K562 (cell line): ENCODE measurements around the gene ADAM33. TPM values are rescaled to one million over a fixed set of nuclear protein-coding genes. Genes with fewer than 3 reads are reported as not detected.

ENCODE experiments used
- ATAC-seq: fragments of 200-7000 bp; cut with Tn5 transposase; 3 replicates; pipeline ENCODE4 v1.9.1; 2020; ENCODE audit warnings: moderate library complexity
- BruUV-seq: library from RNA; stranded (reverse); fragments of 400-500 nt; replicated peaks from 2 replicates; lab custom pipeline; 2021; lab: Mats Ljungman, UMichigan
- CTCF ChIA-PET: fragments of 300-600 bp; formaldehyde crosslinking; extraction: SDS; loops from one replicate; lab custom pipeline; 2021; ENCODE audit warnings: low intra/inter-chr PET ratio; lab: Yijun Ruan, JAX
- POLR2A ChIA-PET: fragments of 300-600, 350-650 bp; sonication (Branson Sonifier 250); formaldehyde crosslinking; extraction: SDS; loops from one replicate; lab custom pipeline; 2021; ENCODE audit warnings: antibody characterized with exemption, inconsistent platforms; lab: Yijun Ruan, JAX
- DNase-seq, 4 experiments: peaks; one replicate each; pipeline versions ENCODE4 v3.0.0 to v3.0.0-alpha.2; 2011 to 2018; ENCODE audit warnings: low spot score in 3 of 4, mixed read lengths in 3 of 4; ENCODE audit errors: extremely low read depth in 1 of 4
- FAIRE-seq: peaks from 2 replicates; lab custom pipeline; 2011; peaks lifted over from hg19 to GRCh38; lab: Jason Lieb, UNC
- H2AFZ ChIP-seq: 2 replicates; pipeline ENCODE4 v1.6.0; 2011; ENCODE audit warnings: low read depth, low read length, control low read depth, inconsistent platforms
- H3K27ac ChIP-seq: fragments of 200-600 bp; 3 replicates; pipeline ENCODE4 v1.8.0; 2011; ENCODE audit warnings: low read depth, mild to moderate bottlenecking, control low read depth, inconsistent platforms, low read length, moderate library complexity, mixed read lengths; ENCODE audit errors: extremely low read depth
- H3K27me3 ChIP-seq, 2 experiments: fragments of 300-600 bp in 1 of 2; 2 replicates in 1 of 2; 3 replicates in 1 of 2; pipeline versions ENCODE4 v1.6.0 to v1.8.0; 2011; ENCODE audit warnings: inconsistent platforms in 2 of 2, low read length in 2 of 2, mild to moderate bottlenecking in 1 of 2, mixed read lengths in 1 of 2, moderate library complexity in 1 of 2; ENCODE audit not compliant: control insufficient read depth in 2 of 2, insufficient read depth in 2 of 2
- H3K36me3 ChIP-seq: fragments of 300-600 bp; 3 replicates; pipeline ENCODE4 v1.8.0; 2011; ENCODE audit warnings: mild to moderate bottlenecking, low read length, inconsistent platforms; ENCODE audit not compliant: control insufficient read depth, insufficient read depth
- H3K4me1 ChIP-seq, 2 experiments: fragments of 200-600 bp in 1 of 2; replicated peaks in 1 of 2; 2 replicates in 1 of 2; 3 replicates in 1 of 2; pipeline versions ENCODE4 v1.5.1 to v1.8.0; 2011; ENCODE audit warnings: inconsistent platforms in 2 of 2, low read length in 2 of 2, mild to moderate bottlenecking in 1 of 2, mixed read lengths in 1 of 2, moderate library complexity in 1 of 2; ENCODE audit not compliant: control insufficient read depth in 2 of 2, insufficient read depth in 2 of 2
- H3K4me2 ChIP-seq: 2 replicates; pipeline ENCODE4 v1.6.1; 2011; ENCODE audit warnings: low read length, control low read depth, inconsistent platforms, mixed read lengths; ENCODE audit not compliant: insufficient read depth
- H3K4me3 ChIP-seq: fragments of 200-600 bp; sonication (generic), shearing (Covaris generic); 2 replicates; pipeline ENCODE4 v1.5.1; 2016; ENCODE audit warnings: control low read depth, inconsistent platforms
- H3K79me2 ChIP-seq: fragments of 200-600 bp; 3 replicates; pipeline ENCODE4 v1.8.0; 2011; ENCODE audit warnings: low read length, inconsistent platforms; ENCODE audit not compliant: control insufficient read depth, insufficient read depth
- H3K9ac ChIP-seq, 2 experiments: 2 replicates each; pipeline versions ENCODE4 v1.6.0 to v1.6.1; 2011; ENCODE audit warnings: low read depth in 2 of 2, low read length in 2 of 2, control low read depth in 1 of 2, inconsistent platforms in 1 of 2, mild to moderate bottlenecking in 1 of 2, mixed read lengths in 1 of 2; ENCODE audit not compliant: insufficient read depth in 1 of 2
- H3K9me1 ChIP-seq: one replicate; pipeline ENCODE4 v1.6.0; 2011; ENCODE audit warnings: inconsistent platforms, mild to moderate bottlenecking, low read length, moderate library complexity; ENCODE audit not compliant: control insufficient read depth, insufficient read depth
- H3K9me3 ChIP-seq: replicated peaks from 2 replicates; pipeline ENCODE4 v1.5.1; 2011; ENCODE audit warnings: low read depth, low read length, inconsistent platforms; ENCODE audit not compliant: control insufficient read depth, insufficient read depth
- H4K20me1 ChIP-seq: replicated peaks from 2 replicates; pipeline ENCODE4 v1.6.1; 2011; ENCODE audit warnings: low read length, inconsistent platforms, mixed read lengths; ENCODE audit not compliant: control insufficient read depth, insufficient read depth
- ADNP ChIP-seq: fragments of 200-800 bp; sonication (Bioruptor generic); IDR thresholded peaks from 2 replicates; pipeline ENCODE4 v1.6.1; 2016; ENCODE audit warnings: missing genetic modification characterization, missing compliant biosample characterization
- CBX8 ChIP-seq: fragments of 200-600 bp; sonication (generic); IDR thresholded peaks from 2 replicates; pipeline ENCODE4 v1.6.1; 2012; ENCODE audit warnings: borderline replicate concordance, mixed run types, low read depth, mild to moderate bottlenecking, moderate library complexity, mixed read lengths, low read length, control low read depth, inconsistent platforms; ENCODE audit not compliant: poor library complexity, severe bottlenecking; ENCODE audit errors: extremely low read depth
- CHD4 ChIP-seq: fragments of 200-600 bp; sonication (generic); IDR thresholded peaks from 3 replicates; pipeline ENCODE4 v1.6.1; 2012; ENCODE audit warnings: low read depth, mild to moderate bottlenecking, mixed read lengths, low read length, inconsistent platforms; ENCODE audit not compliant: insufficient read depth, insufficient replicate concordance, poor library complexity, severe bottlenecking
- KDM5B ChIP-seq: fragments of 200-600 bp; sonication (generic); IDR thresholded peaks from 2 replicates; pipeline ENCODE4 v1.6.1; 2012; ENCODE audit warnings: low read depth, mild to moderate bottlenecking, moderate library complexity, low read length, control low read depth, inconsistent platforms; ENCODE audit not compliant: insufficient replicate concordance
- NCOA4 ChIP-seq: fragments of 450-650 bp; IDR thresholded peaks from 2 replicates; pipeline ENCODE4 v1.6.1; 2018; ENCODE audit warnings: mild to moderate bottlenecking; ENCODE audit not compliant: partially characterized antibody
- NCOR1 ChIP-seq: fragments of 450-650 bp; IDR thresholded peaks from 2 replicates; pipeline ENCODE4 v1.6.1; 2016; ENCODE audit warnings: mild to moderate bottlenecking, moderate library complexity
- POLR3G ChIP-seq: IDR thresholded peaks from 2 replicates; pipeline ENCODE4 v1.6.1; 2011; ENCODE audit not compliant: insufficient read length, insufficient replicate concordance; ENCODE audit errors: extremely low read depth
- RFX7 ChIP-seq: fragments of 250-450 bp; sonication (Bioruptor Pico); IDR thresholded peaks from 2 replicates; pipeline ENCODE4 v1.5.1; 2021; ENCODE audit warnings: mild to moderate bottlenecking
- ZNF324 ChIP-seq: fragments of 250-450 bp; sonication (Bioruptor Pico); IDR thresholded peaks from 2 replicates; pipeline ENCODE4 v1.4.0; 2020; ENCODE audit warnings: mild to moderate bottlenecking
- WGBS: fragments of 100-300 bp; shearing (Covaris generic); methylation state at CpG from one replicate; pipeline ENCODE4 v1.1.6; 2016; ENCODE audit warnings: low coverage, mixed read lengths; ENCODE audit not compliant: insufficient coverage; ENCODE audit errors: missing lambda C conversion rate; 5-methylcytosine and 5-hydroxymethylcytosine counted together
- in situ Hi-C: fragments of 300-500 bp; cut with MboI; formaldehyde crosslinking; loops from 4 replicates; pipeline ENCODE4 v1.15.0; 2018; ENCODE audit warnings: inconsistent platforms, mixed read lengths
- intact Hi-C: fragments of 100-400 bp; cut with micrococcal nuclease; formaldehyde crosslinking; loops from 2 replicates; pipeline ENCODE4 v1.14.2; 2022
- polyA plus RNA-seq, 8 experiments: library from polyadenylated mRNA; depleted of rRNA in 4 of 8; stranded (reverse) in 5 of 8; unstranded in 3 of 8; fragments of >200 nt; fragmentation: Nextera tagmentation in 2 of 8; fragmentation: Illumina TruSeq in 1 of 8; extraction: Ambion mirVana in 2 of 8; extraction: Trizol in 1 of 8; gene quantifications; 2 replicates each; pipeline versions ENCODE4 v1.2.1 to v1.2.3, GENCODE V29; 2011 to 2014; ENCODE audit warnings: inconsistent platforms in 1 of 8, missing spikeins in 1 of 8
- total RNA-seq, 7 experiments: library from RNA; depleted of rRNA in 6 of 7; stranded (reverse); fragments of >200 nt in 6 of 7; fragmentation: Illumina TruSeq in 2 of 7; extraction: Trizol in 2 of 7; gene quantifications; 2 replicates each; pipeline versions ENCODE4 v1.2.1 to v1.2.3, GENCODE V29; 2011 to 2021; ENCODE audit warnings: low replicate concordance in 1 of 7
- TF ChIP-seq, protein P1 (sequence below): fragments of 250-450 bp; sonication (Bioruptor Pico); IDR thresholded peaks from 2 replicates; pipeline ENCODE4 v1.8.0; 2021; ENCODE audit warnings: moderate library complexity, mild to moderate bottlenecking, inconsistent platforms

ADAM33 gene
- total and polyA plus RNA-seq, 9 of the 15 experiments (the other 6 are each of a cell fraction or from before 2014, with no cell fraction given) = not detected

GRCh38 chr20:3678856-3679720, 2.7 kb downstream of the ADAM33 start:
- no peak overlapping the region for H3K27ac ChIP-seq
- no peaks in the 10 kb centered on the region for H4K20me1 ChIP-seq
- no TSS peak for BruUV-seq
- H3K27me3 ChIP-seq = peaks cover 0 to 15% of the 10 kb centered on the region in 2 experiments; a peak in 2 of 5 replicates
- H3K4me3 ChIP-seq = no peak overlapping the region
- FAIRE-seq = no peak
- H2AFZ ChIP-seq = no peak overlapping the region
- 32% methylated on average over 12 of the region's 14 CpGs for WGBS
- H3K9me3 ChIP-seq = no peaks in the 10 kb centered on the region
- TF ChIP-seq ADNP (tag) = no peak
- TF ChIP-seq NCOA4 = no peak
- no peak for TF ChIP-seq CHD4
- TF ChIP-seq CBX8 = no peak
- TF ChIP-seq, protein P1, sequence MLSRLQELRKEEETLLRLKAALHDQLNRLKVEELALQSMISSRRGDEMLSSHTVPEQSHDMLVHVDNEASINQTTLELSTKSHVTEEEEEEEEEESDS (CRISPR knock-in tag) = no peak
- TF ChIP-seq KDM5B = no peak
- no peak for TF ChIP-seq NCOR1
- TF ChIP-seq POLR3G = no peak
- no peak for TF ChIP-seq ZNF324 (CRISPR knock-in tag)
- TF ChIP-seq RFX7 = no peak
- H3K4me2 ChIP-seq = no peak overlapping the region
- no peaks in the 10 kb centered on the region for H3K36me3 ChIP-seq
- no peaks in the 10 kb centered on the region for H3K79me2 ChIP-seq
- POLR2A ChIA-PET = no interaction called here
- CTCF ChIA-PET = interaction anchor here (0.6 kb wide), 1 partner anchor 28 kb away, joined by 3 read pairs; no protein-coding TSS in a partner anchor
- no peaks in the 10 kb centered on the region for H3K9me1 ChIP-seq
- in situ Hi-C loops (no loop called here), intact Hi-C loops (loop anchor here (10.0 kb wide), 1 partner anchor 106 kb away; the partner anchor contains the start of genes CENPB and SPEF1)
- DNase-seq = no peak
- ATAC-seq = no peak
- peaks cover 0 to 31% of the 10 kb centered on the region in 2 experiments; a peak in 2 of 5 replicates for H3K4me1 ChIP-seq
- peak overlapping the region in 1 of 2 experiments; percentile 17; a peak in 1 of 4 replicates for H3K9ac ChIP-seq
